LNCAP (cell line): Measurements from ENCODE around the gene SRSF6.

Experiments
- CTCF ChIP-seq: fragments of 450-650 bp; IDR thresholded peaks from 2 replicates; pipeline ENCODE4 v1.5.1; 2017; ENCODE audit warnings: mild to moderate bottlenecking

The SRSF6 gene

GRCh38 chr20:43442282-43442880, 15.3 kb upstream of the SRSF6 start:
- no peak for TF ChIP-seq CTCF

- no peak for TF ChIP-seq CTCF
Measured at GRCh38 chr20:43444107-43444506, 13.6 kb upstream of the SRSF6 start.

- TF ChIP-seq CTCF: no peak
Measured at GRCh38 chr20:43446361-43446879, 11.3 kb upstream of the SRSF6 start.

GRCh38 chr20:43448748-43449535, 8.8 kb upstream of the SRSF6 start:
- TF ChIP-seq CTCF: peak; percentile 85

GRCh38 chr20:43450841-43451799, 6.6 kb upstream of the SRSF6 start:
- no peak for TF ChIP-seq CTCF

- TF ChIP-seq CTCF: no peak
Measured at GRCh38 chr20:43452404-43453126, 5.1 kb upstream of the SRSF6 start.
